Ishikawa (cell line): ENCODE measurements around the gene FGD2.

Experiments used
- CEBPB ChIP-seq: IDR thresholded peaks from 2 replicates; pipeline ENCODE4 v1.6.1; 2012
- CREB1 ChIP-seq: IDR thresholded peaks from 2 replicates; pipeline ENCODE4 v1.6.1; 2012; ENCODE audit warnings: low read depth
- EGR1 ChIP-seq: IDR thresholded peaks from 2 replicates; pipeline ENCODE4 v1.6.1; 2012
- EP300 ChIP-seq: IDR thresholded peaks from 2 replicates; pipeline ENCODE4 v1.6.1; 2012; ENCODE audit warnings: borderline replicate concordance
- FOXM1 ChIP-seq: IDR thresholded peaks from 2 replicates; pipeline ENCODE4 v1.6.1; 2012; ENCODE audit warnings: low read depth, borderline replicate concordance
- NFIC ChIP-seq: IDR thresholded peaks from 2 replicates; pipeline ENCODE4 v1.6.1; 2012
- RAD21 ChIP-seq: IDR thresholded peaks from 2 replicates; pipeline ENCODE4 v1.6.1; 2012; ENCODE audit warnings: low read depth
- TAF1 ChIP-seq: IDR thresholded peaks from 2 replicates; pipeline ENCODE4 v1.6.1; 2012; ENCODE audit warnings: low read depth, mild to moderate bottlenecking
- TEAD4 ChIP-seq: IDR thresholded peaks from 2 replicates; pipeline ENCODE4 v1.6.1; 2012
- YY1 ChIP-seq: IDR thresholded peaks from 2 replicates; pipeline ENCODE4 v1.6.1; 2012; ENCODE audit warnings: low read depth
- ZBTB7A ChIP-seq: IDR thresholded peaks from 2 replicates; pipeline ENCODE4 v1.6.1; 2012; ENCODE audit warnings: low read depth
- TF ChIP-seq, protein P1 (sequence below): IDR thresholded peaks from 2 replicates; pipeline ENCODE4 v1.6.1; 2012; ENCODE audit warnings: low read depth, mild to moderate bottlenecking
- TF ChIP-seq, protein P2 (sequence below): IDR thresholded peaks from 2 replicates; pipeline ENCODE4 v1.6.1; 2012
- TF ChIP-seq, protein P3 (sequence below): IDR thresholded peaks from 2 replicates; pipeline ENCODE4 v1.6.1; 2012

DNA sequence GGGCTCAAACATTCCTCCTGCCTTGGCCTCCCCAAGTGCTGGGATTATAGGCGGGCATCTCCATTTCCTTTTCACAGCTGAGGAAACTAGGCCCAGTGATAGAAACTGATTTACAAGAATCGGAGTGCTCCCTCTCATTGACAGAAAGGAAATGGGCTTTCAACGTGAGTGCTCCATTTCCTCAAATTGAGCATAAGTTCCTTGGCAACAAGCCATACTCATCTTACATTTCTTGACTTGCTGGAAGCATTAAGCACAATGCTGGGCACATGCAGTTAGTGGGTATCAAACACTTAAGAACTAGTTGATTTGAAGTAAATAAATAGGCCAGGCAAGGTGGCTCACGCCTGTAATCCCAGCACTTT is 54.7 kb downstream of the FGD2 start:
- TF ChIP-seq, protein P1, sequence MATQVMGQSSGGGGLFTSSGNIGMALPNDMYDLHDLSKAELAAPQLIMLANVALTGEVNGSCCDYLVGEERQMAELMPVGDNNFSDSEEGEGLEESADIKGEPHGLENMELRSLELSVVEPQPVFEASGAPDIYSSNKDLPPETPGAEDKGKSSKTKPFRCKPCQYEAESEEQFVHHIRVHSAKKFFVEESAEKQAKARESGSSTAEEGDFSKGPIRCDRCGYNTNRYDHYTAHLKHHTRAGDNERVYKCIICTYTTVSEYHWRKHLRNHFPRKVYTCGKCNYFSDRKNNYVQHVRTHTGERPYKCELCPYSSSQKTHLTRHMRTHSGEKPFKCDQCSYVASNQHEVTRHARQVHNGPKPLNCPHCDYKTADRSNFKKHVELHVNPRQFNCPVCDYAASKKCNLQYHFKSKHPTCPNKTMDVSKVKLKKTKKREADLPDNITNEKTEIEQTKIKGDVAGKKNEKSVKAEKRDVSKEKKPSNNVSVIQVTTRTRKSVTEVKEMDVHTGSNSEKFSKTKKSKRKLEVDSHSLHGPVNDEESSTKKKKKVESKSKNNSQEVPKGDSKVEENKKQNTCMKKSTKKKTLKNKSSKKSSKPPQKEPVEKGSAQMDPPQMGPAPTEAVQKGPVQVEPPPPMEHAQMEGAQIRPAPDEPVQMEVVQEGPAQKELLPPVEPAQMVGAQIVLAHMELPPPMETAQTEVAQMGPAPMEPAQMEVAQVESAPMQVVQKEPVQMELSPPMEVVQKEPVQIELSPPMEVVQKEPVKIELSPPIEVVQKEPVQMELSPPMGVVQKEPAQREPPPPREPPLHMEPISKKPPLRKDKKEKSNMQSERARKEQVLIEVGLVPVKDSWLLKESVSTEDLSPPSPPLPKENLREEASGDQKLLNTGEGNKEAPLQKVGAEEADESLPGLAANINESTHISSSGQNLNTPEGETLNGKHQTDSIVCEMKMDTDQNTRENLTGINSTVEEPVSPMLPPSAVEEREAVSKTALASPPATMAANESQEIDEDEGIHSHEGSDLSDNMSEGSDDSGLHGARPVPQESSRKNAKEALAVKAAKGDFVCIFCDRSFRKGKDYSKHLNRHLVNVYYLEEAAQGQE: no peak
- TF ChIP-seq EP300: no peak
- TF ChIP-seq, protein P2, sequence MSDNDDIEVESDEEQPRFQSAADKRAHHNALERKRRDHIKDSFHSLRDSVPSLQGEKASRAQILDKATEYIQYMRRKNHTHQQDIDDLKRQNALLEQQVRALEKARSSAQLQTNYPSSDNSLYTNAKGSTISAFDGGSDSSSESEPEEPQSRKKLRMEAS: no peak
- no peak for TF ChIP-seq FOXM1
- no peak for TF ChIP-seq NFIC
- TF ChIP-seq EGR1: no peak
- TF ChIP-seq ZBTB7A: no peak
- TF ChIP-seq TEAD4: no peak
- no peak for TF ChIP-seq CREB1
- TF ChIP-seq TAF1: no peak
- no peak for TF ChIP-seq RAD21
- TF ChIP-seq CEBPB: no peak
- TF ChIP-seq YY1: no peak
- TF ChIP-seq, protein P3, sequence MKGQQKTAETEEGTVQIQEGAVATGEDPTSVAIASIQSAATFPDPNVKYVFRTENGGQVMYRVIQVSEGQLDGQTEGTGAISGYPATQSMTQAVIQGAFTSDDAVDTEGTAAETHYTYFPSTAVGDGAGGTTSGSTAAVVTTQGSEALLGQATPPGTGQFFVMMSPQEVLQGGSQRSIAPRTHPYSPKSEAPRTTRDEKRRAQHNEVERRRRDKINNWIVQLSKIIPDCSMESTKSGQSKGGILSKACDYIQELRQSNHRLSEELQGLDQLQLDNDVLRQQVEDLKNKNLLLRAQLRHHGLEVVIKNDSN: no peak
